Osteoblast (primary cell): ENCODE results near the gene COL3A1. TPM values are rescaled to one million over a fixed set of nuclear protein-coding genes. Genes with fewer than 3 reads are reported as not detected.

Source experiments
- DNase-seq: peaks from one replicate; pipeline ENCODE4 v3.0.0; 2011; ENCODE audit warnings: low spot score, mixed read lengths; ENCODE audit not compliant: insufficient read length; ENCODE audit errors: missing footprints
- H2AFZ ChIP-seq: 2 replicates; pipeline ENCODE4 v1.6.0; 2011; ENCODE audit warnings: mild to moderate bottlenecking, low read length
- H3K27ac ChIP-seq: 2 replicates; pipeline ENCODE4 v1.5.1; 2011; ENCODE audit warnings: mild to moderate bottlenecking, low read depth, low read length, moderate library complexity
- H3K27me3 ChIP-seq: 2 replicates; pipeline ENCODE4 v1.6.0; 2012; ENCODE audit warnings: mild to moderate bottlenecking, control low read depth, inconsistent platforms, low read length, moderate library complexity; ENCODE audit not compliant: insufficient read depth
- H3K36me3 ChIP-seq: 2 replicates; pipeline ENCODE4 v1.5.1; 2011; ENCODE audit warnings: mild to moderate bottlenecking, low read length, control low read depth, moderate library complexity; ENCODE audit not compliant: insufficient read depth
- H3K4me1 ChIP-seq: 2 replicates; pipeline ENCODE4 v1.5.1; 2011; ENCODE audit warnings: mild to moderate bottlenecking, low read length, control low read depth, moderate library complexity; ENCODE audit not compliant: insufficient read depth
- H3K4me2 ChIP-seq: 2 replicates; pipeline ENCODE4 v1.6.0; 2011; ENCODE audit warnings: mild to moderate bottlenecking, low read length; ENCODE audit not compliant: insufficient read depth
- H3K4me3 ChIP-seq: fragments of 200-600 bp; sonication (generic); 3 replicates; pipeline ENCODE4 v1.5.1; 2012; ENCODE audit warnings: mild to moderate bottlenecking, low read length, inconsistent platforms; ENCODE audit not compliant: insufficient read depth
- H3K79me2 ChIP-seq: 2 replicates; pipeline ENCODE4 v1.6.0; 2012; ENCODE audit warnings: mild to moderate bottlenecking, low read length, control low read depth, inconsistent platforms; ENCODE audit not compliant: insufficient read depth
- H3K9me3 ChIP-seq: 2 replicates; pipeline ENCODE4 v1.5.1; 2011; ENCODE audit warnings: low read depth, low read length, control low read depth
- H4K20me1 ChIP-seq: 2 replicates; pipeline ENCODE4 v1.6.0; 2012; ENCODE audit warnings: mild to moderate bottlenecking, low read length, control low read depth; ENCODE audit not compliant: insufficient read depth
- CTCF ChIP-seq: IDR thresholded peaks from 2 replicates; pipeline ENCODE4 v1.5.1; 2011; ENCODE audit warnings: mild to moderate bottlenecking, low read depth, low read length, moderate library complexity; ENCODE audit errors: extremely low read depth
- total RNA-seq: library from RNA; depleted of rRNA; stranded (reverse); fragments of >200 nt; gene quantifications from 2 replicates; pipeline ENCODE4 v1.2.3, GENCODE V29; 2012

Gene COL3A1
- total RNA-seq, 1 donor = 5,672 TPM

GRCh38 chr2:188973641-188974040, 532 bp upstream of the COL3A1 start:
- peak overlapping the region; percentile 93 for H3K27ac ChIP-seq
- peak overlapping the region; percentile 94 for H3K4me2 ChIP-seq
- H3K9me3 ChIP-seq = no peaks in the 10 kb centered on the region
- no peak for DNase-seq
- peak overlapping the region; percentile 73 for H2AFZ ChIP-seq
- no peak for TF ChIP-seq CTCF
- H3K27me3 ChIP-seq = no peaks in the 10 kb centered on the region
- H3K4me1 ChIP-seq = peaks cover 51% of the 10 kb centered on the region
- peaks cover 8% of the 10 kb centered on the region for H3K36me3 ChIP-seq
- no peaks in the 10 kb centered on the region for H4K20me1 ChIP-seq
- H3K79me2 ChIP-seq = peaks cover 50% of the 10 kb centered on the region
- H3K4me3 ChIP-seq = peak overlapping the region; percentile 78

- Histone ChIP-seq H3K36me3 (peaks cover 8% of the 10 kb centered on the region), H4K20me1 (no peaks in the 10 kb centered on the region), H2AFZ (no peak overlapping the region), H3K4me3 (peak overlapping the region; percentile 78), H3K27ac (peak overlapping the region; percentile 93), H3K4me2 (peak overlapping the region; percentile 94), H3K9me3 (no peaks in the 10 kb centered on the region), H3K79me2 (peaks cover 63% of the 10 kb centered on the region), H3K4me1 (peaks cover 49% of the 10 kb centered on the region), H3K27me3 (no peaks in the 10 kb centered on the region)
- peak; percentile 47 for DNase-seq
- TF ChIP-seq CTCF = no peak
Observed at GRCh38 chr2:188975497-188976102, 1.4 kb downstream of the COL3A1 start.

GRCh38 chr2:188976545-188977268, 2.5 kb downstream of the COL3A1 start:
- Histone ChIP-seq H3K27me3 (no peaks in the 10 kb centered on the region), H3K4me3 (peak overlapping the region; percentile 78), H3K79me2 (peaks cover 73% of the 10 kb centered on the region), H3K27ac (peak overlapping the region; percentile 93), H3K9me3 (no peaks in the 10 kb centered on the region), H2AFZ (no peak overlapping the region), H3K4me2 (peak overlapping the region; percentile 94), H4K20me1 (no peaks in the 10 kb centered on the region), H3K36me3 (peaks cover 8% of the 10 kb centered on the region), H3K4me1 (peaks cover 49% of the 10 kb centered on the region)
- TF ChIP-seq CTCF = peak; percentile 61
- DNase-seq = no peak

- no peak for DNase-seq
- Histone ChIP-seq H3K4me1 (peaks cover 55% of the 10 kb centered on the region), H3K27me3 (no peaks in the 10 kb centered on the region), H3K27ac (peak overlapping the region; percentile 93), H3K79me2 (peaks cover 79% of the 10 kb centered on the region), H3K9me3 (no peaks in the 10 kb centered on the region), H3K4me2 (peak overlapping the region; percentile 94), H3K4me3 (peak overlapping the region; percentile 78), H2AFZ (no peak overlapping the region), H3K36me3 (peaks cover 8% of the 10 kb centered on the region), H4K20me1 (no peaks in the 10 kb centered on the region)
- TF ChIP-seq CTCF = no peak
Observed at GRCh38 chr2:188977317-188977716, 3.1 kb downstream of the COL3A1 start.
